Measurements from ENCODE around the gene EXOSC9. TPM values are rescaled to one million over a fixed set of nuclear protein-coding genes. Genes with fewer than 3 reads are reported as not detected.

The EXOSC9 gene
- total RNA-seq, 1 experiment from 2014 or later: 50.0 TPM

GRCh38 chr4:121767166-121767565 lies 34.0 kb upstream of the EXOSC9 start:
- Mint-ChIP-seq H3K4me1 (peaks cover 18% of the 10 kb centered on the region), H3K27me3 (ENCODE audit: low read depth) (peaks cover 95% of the 10 kb centered on the region), H3K27ac (no peak overlapping the region), H3K4me3 (no peak overlapping the region), H3K9me3 (no peaks in the 10 kb centered on the region), H3K36me3 (no peaks in the 10 kb centered on the region)
- CTCF ChIA-PET: no interaction called here
- TF ChIP-seq RORB (CRISPR knock-in tag; IDR thresholded peaks at IDR 0.05) (no peak), RELA (CRISPR knock-in tag; IDR thresholded peaks at IDR 0.05; ENCODE audit: borderline replicate concordance) (no peak), CTCF (IDR thresholded peaks at IDR 0.05) (no peak), ZNF138 (CRISPR knock-in tag; conservative IDR thresholded peaks at IDR 0.05) (no peak), MXD4 (CRISPR knock-in tag; IDR thresholded peaks at IDR 0.05; ENCODE audit: borderline replicate concordance) (no peak), E2F4 (CRISPR knock-in tag; IDR thresholded peaks at IDR 0.05; ENCODE audit: borderline replicate concordance, low read depth) (no peak), ZNF425 (CRISPR knock-in tag; conservative IDR thresholded peaks at IDR 0.05) (no peak), ZNF396 (CRISPR knock-in tag; IDR thresholded peaks at IDR 0.05; ENCODE audit: borderline replicate concordance) (no peak), CDX4 (CRISPR knock-in tag; IDR thresholded peaks at IDR 0.05; ENCODE audit: borderline replicate concordance) (no peak), OVOL2 (CRISPR knock-in tag; IDR thresholded peaks at IDR 0.05; ENCODE audit: borderline replicate concordance) (no peak), ZBTB21 (CRISPR knock-in tag; IDR thresholded peaks at IDR 0.05; ENCODE audit: borderline replicate concordance) (no peak), TP53 (CRISPR knock-in tag; IDR thresholded peaks at IDR 0.05) (no peak), AR (CRISPR knock-in tag; IDR thresholded peaks at IDR 0.05) (no peak), ZNF219 (CRISPR knock-in tag; IDR thresholded peaks at IDR 0.05; ENCODE audit: borderline replicate concordance) (no peak), PRRX2 (CRISPR knock-in tag; IDR thresholded peaks at IDR 0.05) (no peak), ZNF263 (CRISPR knock-in tag; IDR thresholded peaks at IDR 0.05; ENCODE audit: low read depth) (no peak), ETV6 (CRISPR knock-in tag; IDR thresholded peaks at IDR 0.05) (no peak), TEAD1 (CRISPR knock-in tag; IDR thresholded peaks at IDR 0.05) (no peak)
- no peak for ATAC-seq
- no peak for DNase-seq (ENCODE audit: low spot score)
- POLR2A ChIA-PET: no interaction called here

- Mint-ChIP-seq H3K27me3 (ENCODE audit: low read depth) (peaks cover 81% of the 10 kb centered on the region), H3K4me3 (no peak overlapping the region), H3K27ac (no peak overlapping the region), H3K9me3 (no peaks in the 10 kb centered on the region), H3K36me3 (no peaks in the 10 kb centered on the region), H3K4me1 (peaks cover 17% of the 10 kb centered on the region)
- ChIA-PET POLR2A (no interaction called here), CTCF (no interaction called here)
- no peak for DNase-seq (ENCODE audit: low spot score)
- ATAC-seq: no peak
- no peak for TF ChIP-seq MYBL2 (CRISPR knock-in tag; IDR thresholded peaks at IDR 0.05)
- no peak for TF ChIP-seq ZBTB21 (CRISPR knock-in tag; IDR thresholded peaks at IDR 0.05; ENCODE audit: borderline replicate concordance)
- TF ChIP-seq JAZF1 (CRISPR knock-in tag; IDR thresholded peaks at IDR 0.05): no peak
- TF ChIP-seq FOXP1 (CRISPR knock-in tag; IDR thresholded peaks at IDR 0.05; ENCODE audit: borderline replicate concordance): no peak
- TF ChIP-seq CDX4 (CRISPR knock-in tag; IDR thresholded peaks at IDR 0.05; ENCODE audit: borderline replicate concordance): no peak
- no peak for TF ChIP-seq ARID4B (CRISPR knock-in tag; IDR thresholded peaks at IDR 0.05; ENCODE audit: borderline replicate concordance)
- TF ChIP-seq PRRX2 (CRISPR knock-in tag; IDR thresholded peaks at IDR 0.05): no peak
Observed at GRCh38 chr4:121769341-121769740, 31.8 kb upstream of the EXOSC9 start.

Data from WTC11 (cell line).